ENCODE data around the gene IFITM2.

The IFITM2 gene

GRCh38 chr11:355581-356458 is 48.2 kb downstream of the IFITM2 start:
- DNase-seq, result peak in 7 of 10 donors; percentile 60 to 92 (median 76)
- intact Hi-C loops (cut with DNase I), result loop anchor here (10.0 kb wide), 2 partner anchors 51 to 101 kb away; partner anchors contain the start of gene IFITM2

GRCh38 chr11:356610-357009 is 49.0 kb downstream of the IFITM2 start:
- DNase-seq, result peak in 1 of 10 donors; percentile 1
- intact Hi-C loops (cut with DNase I), result loop anchor here (10.0 kb wide), 2 partner anchors 52 to 102 kb away; partner anchors contain the start of gene IFITM2

GRCh38 chr11:357582-357981 is 50.0 kb downstream of the IFITM2 start:
- DNase-seq, result no peak
- intact Hi-C loops (cut with DNase I), result loop anchor here (10.0 kb wide), 2 partner anchors 53 to 103 kb away; partner anchors contain the start of gene IFITM2

- peak in 2 of 10 donors; percentile 49 to 56 for DNase-seq
- intact Hi-C loops (cut with DNase I), result loop anchor here (10.0 kb wide), 2 partner anchors 53 to 103 kb away; partner anchors contain the start of gene IFITM2
These were observed 50.6 kb downstream of the IFITM2 start for GRCh38 chr11:358129-358800.
